HFFc6 (cell line): Measurements from ENCODE around the gene DDX1. TPM values are rescaled to one million over a fixed set of nuclear protein-coding genes. Genes with fewer than 3 reads are reported as not detected.

ENCODE experiments used
- DNase-seq: peaks from one replicate; pipeline ENCODE4 v3.0.0-alpha.2; 2018
- H3K27ac Mint-ChIP-seq: 2 replicates; pipeline ENCODE4 v1.8.0; 2020; ENCODE audit warnings: mild to moderate bottlenecking, mixed read lengths
- H3K27me3 Mint-ChIP-seq: 2 replicates; pipeline ENCODE4 v1.8.0; 2021; ENCODE audit warnings: mild to moderate bottlenecking, moderate library complexity, mixed read lengths; ENCODE audit not compliant: insufficient read depth
- H3K36me3 Mint-ChIP-seq: 2 replicates; pipeline ENCODE4 v1.8.0; 2021; ENCODE audit warnings: low read depth, mixed read lengths
- H3K4me1 Mint-ChIP-seq: 2 replicates; pipeline ENCODE4 v1.8.0; 2020; ENCODE audit warnings: low read depth, mixed read lengths
- H3K4me3 Mint-ChIP-seq: 2 replicates; pipeline ENCODE4 v1.8.0; 2020; ENCODE audit warnings: mild to moderate bottlenecking, moderate library complexity, mixed read lengths
- H3K9me3 Mint-ChIP-seq: 2 replicates; pipeline ENCODE4 v1.8.0; 2020; ENCODE audit warnings: mild to moderate bottlenecking, mixed read lengths
- CTCF ChIP-seq: fragments of 200-600 bp; sonication (generic); IDR thresholded peaks from 2 replicates; pipeline ENCODE4 v1.5.0; 2021; ENCODE audit warnings: antibody characterized with exemption, mild to moderate bottlenecking
- total RNA-seq, 6 experiments: library from RNA; stranded (reverse); fragmentation: NEBNext Ultra II Directional; extraction: Animal tissue kit (Norgen Biotek cat#: 25700); gene quantifications; 2 replicates in 1 of 6; 3 replicates in 5 of 6; pipeline ENCODE4 v1.2.3, GENCODE V29; 2021

Gene DDX1
- total RNA-seq, 6 experiments from 2014 or later: 111 to 123 (median 113) TPM

DNA sequence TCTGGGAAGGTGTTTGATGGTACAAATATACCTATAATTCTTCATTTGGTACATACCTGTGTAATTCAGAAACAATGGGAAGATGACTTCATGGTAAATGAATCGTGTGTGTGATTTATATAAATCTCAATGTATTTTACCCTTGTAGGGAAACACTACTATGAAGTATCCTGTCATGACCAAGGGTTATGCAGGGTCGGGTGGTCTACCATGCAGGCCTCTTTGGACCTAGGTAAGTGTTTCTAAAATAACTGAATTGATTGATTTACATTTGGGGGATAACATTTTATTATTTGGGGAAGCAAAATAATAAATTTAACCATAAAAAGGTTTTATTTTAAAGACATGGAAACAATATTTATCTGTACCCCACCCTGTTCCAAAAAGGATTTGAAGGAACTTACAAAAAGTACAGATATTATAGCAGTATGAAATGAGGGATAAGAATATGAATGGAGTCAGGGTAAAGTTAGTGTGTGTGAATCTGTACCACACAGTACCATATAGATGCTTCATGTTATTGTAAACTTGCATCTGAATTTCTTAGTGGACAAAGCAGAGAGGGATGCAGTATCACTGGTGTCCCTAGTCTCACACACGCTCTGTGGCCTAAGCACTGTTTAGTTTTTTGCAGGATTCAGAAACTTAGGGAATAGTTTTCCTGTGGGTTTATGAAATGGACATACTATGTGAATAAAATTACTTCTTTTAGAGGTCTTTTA is 11.5 kb downstream of the DDX1 start:
- DNase-seq: no peak
- Mint-ChIP-seq H3K27ac (no peak overlapping the region), H3K27me3 (no peaks in the 10 kb centered on the region), H3K9me3 (no peaks in the 10 kb centered on the region), H3K4me1 (no peaks in the 10 kb centered on the region), H3K4me3 (no peak overlapping the region), H3K36me3 (peaks cover 55% of the 10 kb centered on the region)
- no peak for TF ChIP-seq CTCF

DNA sequence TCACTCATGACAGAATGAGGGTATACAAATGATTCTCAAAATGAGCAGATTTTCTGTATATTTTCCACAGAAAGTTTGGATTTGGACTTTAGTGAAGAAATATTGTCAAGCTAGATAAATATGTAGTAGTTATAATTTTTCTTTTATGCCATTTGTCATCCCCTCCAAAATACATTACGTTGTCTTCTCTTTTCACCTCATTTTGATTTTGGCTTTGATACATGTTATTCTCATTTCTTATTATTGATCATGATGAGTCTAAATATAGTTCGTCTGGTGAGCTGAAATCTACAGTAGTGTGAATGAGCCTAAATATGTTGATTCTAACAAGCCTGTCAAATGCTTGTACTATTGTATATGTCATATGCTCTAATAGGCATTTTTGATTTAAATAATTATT is 12.3 kb downstream of the DDX1 start:
- no peak for DNase-seq
- Mint-ChIP-seq H3K36me3 (peaks cover 55% of the 10 kb centered on the region), H3K4me1 (no peaks in the 10 kb centered on the region), H3K4me3 (no peak overlapping the region), H3K27me3 (no peaks in the 10 kb centered on the region), H3K27ac (no peak overlapping the region), H3K9me3 (no peaks in the 10 kb centered on the region)
- no peak for TF ChIP-seq CTCF

DNA sequence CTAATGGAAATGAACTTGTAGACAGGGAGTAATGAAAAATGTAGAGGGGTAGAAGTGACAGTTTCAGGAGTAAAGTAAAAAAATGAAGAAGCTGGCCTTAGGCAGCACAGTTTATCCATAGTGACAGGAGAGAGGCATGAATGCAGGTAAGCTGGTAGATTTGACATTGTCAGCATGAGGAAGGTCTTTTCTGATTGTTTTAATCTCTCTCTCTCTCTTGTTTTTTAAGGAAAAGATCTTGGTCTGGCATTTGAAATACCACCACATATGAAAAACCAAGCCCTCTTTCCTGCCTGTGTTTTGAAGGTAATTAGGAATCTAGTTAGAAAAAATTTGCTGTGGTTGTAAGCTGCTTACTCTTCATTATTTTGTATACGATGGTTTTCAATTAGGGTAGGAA is 14.1 kb downstream of the DDX1 start:
- peaks cover 64% of the 10 kb centered on the region for H3K36me3 Mint-ChIP-seq
- no peak overlapping the region for H3K4me3 Mint-ChIP-seq
- H3K4me1 Mint-ChIP-seq: no peaks in the 10 kb centered on the region
- no peaks in the 10 kb centered on the region for H3K27me3 Mint-ChIP-seq
- no peak overlapping the region for H3K27ac Mint-ChIP-seq
- H3K9me3 Mint-ChIP-seq: no peaks in the 10 kb centered on the region
- no peak for TF ChIP-seq CTCF
- DNase-seq: no peak

- Mint-ChIP-seq H3K4me1 (no peaks in the 10 kb centered on the region), H3K4me3 (no peak overlapping the region), H3K27ac (no peak overlapping the region), H3K36me3 (peaks cover 55% of the 10 kb centered on the region), H3K9me3 (no peaks in the 10 kb centered on the region), H3K27me3 (no peaks in the 10 kb centered on the region)
- no peak for DNase-seq
- TF ChIP-seq CTCF: no peak
Observed at GRCh38 chr2:15606481-15607441, 15.1 kb downstream of the DDX1 start.

- Mint-ChIP-seq H3K9me3 (no peaks in the 10 kb centered on the region), H3K4me3 (no peak overlapping the region), H3K36me3 (peaks cover 45% of the 10 kb centered on the region), H3K27me3 (no peaks in the 10 kb centered on the region), H3K4me1 (no peaks in the 10 kb centered on the region), H3K27ac (no peak overlapping the region)
- TF ChIP-seq CTCF: no peak
- no peak for DNase-seq
Observed at GRCh38 chr2:15607709-15608391, 16.2 kb downstream of the DDX1 start.
